Left cardiac atrium (tissue), 4 donors: ENCODE results near the gene MX2. TPM values are rescaled to one million over a fixed set of nuclear protein-coding genes. Genes with fewer than 3 reads are reported as not detected.

Source experiments
- ATAC-seq, 2 donors: fragments of 200-7000 bp; cut with Tn5 transposase; one replicate each; pipeline ENCODE4 v1.9.1; 2020; ENCODE audit warnings: mild to moderate bottlenecking in 2 of 2, moderate library complexity in 2 of 2
- DNase-seq: peaks from one replicate; pipeline ENCODE4 v3.0.0-alpha.2; 2020
- intact Hi-C, 2 donors: fragments of 100-400 bp; cut with DNase I; formaldehyde crosslinking; loops; one replicate each; pipeline versions ENCODE4 v1.14.1 to v1.15.1; 2022 to 2023
- total RNA-seq, 2 donors: library from RNA; stranded (reverse); fragmentation: NEBNext Ultra II Directional; extraction: Animal tissue kit (Norgen Biotek cat#: 25700); gene quantifications; one replicate each; pipeline ENCODE4 v1.2.1, GENCODE V29; 2021
- donor health status: DM: no; HTN: yes; CAD: no.
- donor health status: DM: no; HTN: yes; CAD: no; lungs with severe emphysema.
- donor health status: DM: yes; HTN: yes; CAD: no.
- donor health status: Dilated cardiomyopathy.

The MX2 gene
- total RNA-seq, 2 donors from 2014 or later = 7.7 to 14.7 TPM

GRCh38 chr21:41425954-41426675, 64.3 kb downstream of the MX2 start, which contains the start of gene MX1:
MX1 (plus strand) TSS chr21:41426239; CDS start chr21:41432071, 5,832 bp downstream.
- intact Hi-C loops = loop anchor here in 1 of 2 donors (10.0 kb wide), 1 partner anchor 61 kb away; the partner anchor contains the start of gene MX2
- ATAC-seq (peak; percentile 90 to 94), DNase-seq (peak; percentile 88)

GRCh38 chr21:41426676-41427404, 65.0 kb downstream of the MX2 start:
- peak; percentile 34 to 54 for ATAC-seq
- DNase-seq = no peak
- intact Hi-C loops = loop anchor here in 1 of 2 donors (10.0 kb wide), 1 partner anchor 62 kb away; the partner anchor contains the start of gene MX2

- intact Hi-C loops = loop anchor here in 1 of 2 donors (10.0 kb wide), 1 partner anchor 63 kb away; the partner anchor contains the start of gene MX2
- DNase-seq (no peak), ATAC-seq (no peak)
Observed at GRCh38 chr21:41427556-41427955, 65.7 kb downstream of the MX2 start.

GRCh38 chr21:41428311-41428710, 66.5 kb downstream of the MX2 start:
- DNase-seq = no peak
- no peak for ATAC-seq
- intact Hi-C loops = loop anchor here in 1 of 2 donors (10.0 kb wide), 1 partner anchor 64 kb away; the partner anchor contains the start of gene MX2

GRCh38 chr21:41428847-41429246, 67.0 kb downstream of the MX2 start:
- ATAC-seq (no peak), DNase-seq (no peak)
- intact Hi-C loops = loop anchor here in 1 of 2 donors (10.0 kb wide), 1 partner anchor 64 kb away; the partner anchor contains the start of gene MX2

- intact Hi-C loops = loop anchor here in 1 of 2 donors (10.0 kb wide), 1 partner anchor 65 kb away; the partner anchor contains the start of gene MX2
Observed at GRCh38 chr21:41429305-41429704, 67.5 kb downstream of the MX2 start.

GRCh38 chr21:41429925-41430491, 68.2 kb downstream of the MX2 start:
- ATAC-seq (no peak), DNase-seq (no peak)
- intact Hi-C loops = loop anchor here in 1 of 2 donors (10.0 kb wide), 1 partner anchor 65 kb away; the partner anchor contains the start of gene MX2

More at GRCh38 chr21:41429305-41429704, 67.5 kb downstream of the MX2 start:
- DNase-seq (no peak), ATAC-seq (no peak)

- intact Hi-C loops = no loop called here
- DNase-seq (no peak), ATAC-seq (no peak)
Observed at GRCh38 chr21:41431788-41432548, 70.1 kb downstream of the MX2 start.

- intact Hi-C loops = no loop called here
- ATAC-seq = no peak
- DNase-seq = no peak
Observed at GRCh38 chr21:41432562-41433460, 71.0 kb downstream of the MX2 start.

- no peak for ATAC-seq
- intact Hi-C loops = no loop called here
- DNase-seq = no peak
Observed at GRCh38 chr21:41433566-41433965, 71.7 kb downstream of the MX2 start.

GRCh38 chr21:41435706-41436105, 73.9 kb downstream of the MX2 start:
- intact Hi-C loops = no loop called here
- ATAC-seq (no peak), DNase-seq (no peak)

- ATAC-seq (no peak), DNase-seq (no peak)
- intact Hi-C loops = no loop called here
Observed at GRCh38 chr21:41437729-41438128, 75.9 kb downstream of the MX2 start.

GRCh38 chr21:41438425-41439113, 76.7 kb downstream of the MX2 start:
- intact Hi-C loops = no loop called here
- no peak for DNase-seq
- ATAC-seq = no peak

GRCh38 chr21:41439248-41439647, 77.4 kb downstream of the MX2 start:
- intact Hi-C loops = no loop called here
- no peak for ATAC-seq
- no peak for DNase-seq

GRCh38 chr21:41441546-41441945, 79.7 kb downstream of the MX2 start:
- DNase-seq = no peak
- no peak for ATAC-seq

GRCh38 chr21:41442481-41443186, 80.8 kb downstream of the MX2 start:
- ATAC-seq (no peak), DNase-seq (no peak)
- intact Hi-C loops = no loop called here

More at GRCh38 chr21:41441546-41441945, 79.7 kb downstream of the MX2 start:
- intact Hi-C loops = no loop called here

- DNase-seq (no peak), ATAC-seq (no peak)
- intact Hi-C loops = no loop called here
Observed at GRCh38 chr21:41443562-41443961, 81.7 kb downstream of the MX2 start.
